ENCODE results near the gene OVOL1. TPM values are rescaled to one million over a fixed set of nuclear protein-coding genes. Genes with fewer than 3 reads are reported as not detected.

OVOL1 gene
- total and polyA plus RNA-seq, 2 of the 8 experiments (the other 6 are each of a cell fraction or from before 2014, with no cell fraction given) = 2.6 to 3.4 TPM

DNA sequence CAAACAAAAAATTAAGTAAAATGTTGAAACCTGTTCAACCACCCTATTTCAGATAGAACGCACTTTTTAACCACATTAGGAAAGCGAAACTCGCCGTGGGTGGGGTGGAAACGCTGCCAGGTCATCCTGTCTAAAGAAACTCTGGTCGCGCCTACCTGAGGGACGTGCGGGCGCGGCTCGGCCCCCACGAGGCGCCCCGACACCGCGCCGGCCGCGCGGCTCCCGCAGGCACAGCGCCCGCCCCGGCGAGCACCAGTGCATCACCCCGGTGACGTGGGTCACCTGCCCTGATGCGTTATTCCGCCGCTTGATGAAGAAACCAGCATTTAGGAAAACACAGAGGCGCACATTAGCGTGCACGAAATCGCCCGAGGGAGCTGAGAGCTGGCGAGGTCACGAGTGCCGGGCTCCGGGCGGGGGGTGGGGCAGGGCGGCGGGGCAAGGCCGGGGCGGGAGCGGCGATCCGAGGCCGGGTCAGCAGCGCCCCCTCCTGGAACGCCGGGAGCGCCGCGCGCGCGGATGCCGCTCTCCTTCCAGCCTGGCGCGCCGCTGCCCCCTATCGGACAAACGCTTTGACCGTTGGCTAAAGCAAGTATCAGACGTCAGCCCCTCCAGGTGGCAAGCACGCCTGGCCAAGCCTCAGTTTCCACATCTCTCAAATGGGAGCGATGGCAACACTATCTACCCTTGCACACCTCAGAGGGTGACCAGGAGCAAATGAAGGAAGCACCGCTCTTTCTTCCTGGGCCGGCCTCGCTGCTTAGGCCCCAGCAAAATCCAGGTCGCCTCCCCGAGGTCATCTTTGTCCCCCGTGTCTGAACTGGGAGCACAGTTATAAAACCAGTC is 31.2 kb downstream of the OVOL1 start (continued):
- TF ChIP-seq GTF2F1 (IDR thresholded peaks at IDR 0.05; ENCODE audit: borderline replicate concordance, low read depth, low read length) = no peak
- no peak for TF ChIP-seq CHD1 (IDR thresholded peaks at IDR 0.05; ENCODE audit: low read depth, low read length)
- no peak for TF ChIP-seq POU5F1 (IDR thresholded peaks at IDR 0.05; ENCODE audit: low read depth, low read length)
- no peak for TF ChIP-seq GABPA (IDR thresholded peaks at IDR 0.05; ENCODE audit: borderline replicate concordance, insufficient read depth, low read length)
- TF ChIP-seq SIN3A (conservative IDR thresholded peaks at IDR 0.05 in 1 of 2, IDR thresholded peaks at IDR 0.05 in 1 of 2; ENCODE audit: low read depth in 1 of 2, low read length in 2 of 2) = peak in 1 of 2 experiments; percentile 23; a peak in 1 of 4 replicates
- TF ChIP-seq CBX8 (IDR thresholded peaks at IDR 0.05; ENCODE audit: borderline replicate concordance, low read depth, low read length) = no peak
- TF ChIP-seq CEBPB (IDR thresholded peaks at IDR 0.05; ENCODE audit: low read depth, low read length) = no peak
- 0 out of 2 replicates have a peak, but pooled peaks have one; percentile 29 for TF ChIP-seq SP1 (IDR thresholded peaks at IDR 0.05; ENCODE audit: low read depth, low read length)
- TF ChIP-seq SIRT6 (IDR thresholded peaks at IDR 0.05; ENCODE audit: low read length) = no peak
- TF ChIP-seq ASH2L (IDR thresholded peaks at IDR 0.05; ENCODE audit: low read length) = no peak
- TF ChIP-seq SIX5 (IDR thresholded peaks at IDR 0.05; ENCODE audit: low read depth, low read length) = no peak
- TF ChIP-seq TEAD4 (IDR thresholded peaks at IDR 0.05; ENCODE audit: low read depth, low read length) = peak; percentile 80; the same call in 1 of the 2 replicates
- TF ChIP-seq, protein P1, sequence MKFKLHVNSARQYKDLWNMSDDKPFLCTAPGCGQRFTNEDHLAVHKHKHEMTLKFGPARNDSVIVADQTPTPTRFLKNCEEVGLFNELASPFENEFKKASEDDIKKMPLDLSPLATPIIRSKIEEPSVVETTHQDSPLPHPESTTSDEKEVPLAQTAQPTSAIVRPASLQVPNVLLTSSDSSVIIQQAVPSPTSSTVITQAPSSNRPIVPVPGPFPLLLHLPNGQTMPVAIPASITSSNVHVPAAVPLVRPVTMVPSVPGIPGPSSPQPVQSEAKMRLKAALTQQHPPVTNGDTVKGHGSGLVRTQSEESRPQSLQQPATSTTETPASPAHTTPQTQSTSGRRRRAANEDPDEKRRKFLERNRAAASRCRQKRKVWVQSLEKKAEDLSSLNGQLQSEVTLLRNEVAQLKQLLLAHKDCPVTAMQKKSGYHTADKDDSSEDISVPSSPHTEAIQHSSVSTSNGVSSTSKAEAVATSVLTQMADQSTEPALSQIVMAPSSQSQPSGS (IDR thresholded peaks at IDR 0.05; ENCODE audit: low read length) = no peak
- TF ChIP-seq SAP30 (IDR thresholded peaks at IDR 0.05; ENCODE audit: insufficient read depth, insufficient replicate concordance, low read length) = no peak
- no peak for TF ChIP-seq FOSL1 (IDR thresholded peaks at IDR 0.05; ENCODE audit: insufficient read depth, low read depth, low read length)
- TF ChIP-seq BACH1 (IDR thresholded peaks at IDR 0.05; ENCODE audit: low read length) = peak; percentile 64
- TF ChIP-seq SP4 (IDR thresholded peaks at IDR 0.05; ENCODE audit: low read length) = no peak
- TF ChIP-seq KDM5A (IDR thresholded peaks at IDR 0.05; ENCODE audit: low read length) = no peak
